GM19455 (cell line): ENCODE measurements around the gene PLEKHA1.
A peak's percentile ranks its signal among the peaks of the same experiment; 100 is the strongest.

Experiments
- ATAC-seq: cut with Tn5 transposase; IDR thresholded peaks from one replicate; pipeline ENCODE4 v1.9.1; 2021; ENCODE audit not compliant: unreplicated experiment

The PLEKHA1 gene

GRCh38 chr10:122374237-122374858, at the start of gene PLEKHA1:
Gene PLEKHA1 (plus strand): TSS chr10:122374708. CDS start chr10:122393201, 18,493 bp downstream.
- ATAC-seq = peak; percentile 84

- ATAC-seq = no peak
Measured at GRCh38 chr10:122325235-122325634, 49.3 kb upstream of the PLEKHA1 start.

- ATAC-seq = no peak
Measured at GRCh38 chr10:122326385-122326784, 48.1 kb upstream of the PLEKHA1 start.

- ATAC-seq = no peak
Measured at GRCh38 chr10:122326806-122327205, 47.7 kb upstream of the PLEKHA1 start.

GRCh38 chr10:122327237-122328206, 47.0 kb upstream of the PLEKHA1 start:
- ATAC-seq = no peak

- no peak for ATAC-seq
Measured at GRCh38 chr10:122328676-122329075, 45.8 kb upstream of the PLEKHA1 start.

- no peak for ATAC-seq
Measured at GRCh38 chr10:122329416-122329815, 45.1 kb upstream of the PLEKHA1 start.

GRCh38 chr10:122331100-122331499, 43.4 kb upstream of the PLEKHA1 start:
- ATAC-seq = no peak

- no peak for ATAC-seq
Measured at GRCh38 chr10:122331615-122332446, 42.7 kb upstream of the PLEKHA1 start.

GRCh38 chr10:122333037-122333436, 41.5 kb upstream of the PLEKHA1 start:
- ATAC-seq = no peak

GRCh38 chr10:122336332-122336731, 38.2 kb upstream of the PLEKHA1 start:
- ATAC-seq = no peak

- ATAC-seq = no peak
Measured at GRCh38 chr10:122336961-122337360, 37.5 kb upstream of the PLEKHA1 start.

GRCh38 chr10:122338609-122339441, 35.7 kb upstream of the PLEKHA1 start:
- no peak for ATAC-seq

- no peak for ATAC-seq
Measured at GRCh38 chr10:122341141-122341810, 33.2 kb upstream of the PLEKHA1 start.

GRCh38 chr10:122342293-122343134, 32.0 kb upstream of the PLEKHA1 start:
- ATAC-seq = no peak

- no peak for ATAC-seq
Measured at GRCh38 chr10:122343135-122343800, 31.2 kb upstream of the PLEKHA1 start.

GRCh38 chr10:122343936-122344335, 30.6 kb upstream of the PLEKHA1 start:
- no peak for ATAC-seq

GRCh38 chr10:122344741-122345258, 29.7 kb upstream of the PLEKHA1 start:
- ATAC-seq = no peak
